Measurements from ENCODE around the gene SHOX.

The SHOX gene

GRCh38 chrX:629230-630006 is 1.2 kb upstream of the SHOX start:
- H3K4me3 ChIP-seq (ENCODE audit: control insufficient read depth, low read depth, low read length), result no peak overlapping the region
- DNase-seq (ENCODE audit: low read depth), result no peak
- no peak for TF ChIP-seq CTCF (conservative IDR thresholded peaks at IDR 0.05; ENCODE audit: control insufficient read depth, insufficient read depth, low read depth, low read length)

- no peak for DNase-seq (ENCODE audit: low read depth)
- no peak overlapping the region for H3K4me3 ChIP-seq (ENCODE audit: control insufficient read depth, low read depth, low read length)
These were observed 482 bp upstream of the SHOX start for GRCh38 chrX:630007-630611.

GRCh38 chrX:631802-632365 is 1.3 kb downstream of the SHOX start:
- no peak for DNase-seq (ENCODE audit: low read depth)
- H3K4me3 ChIP-seq (ENCODE audit: control insufficient read depth, low read depth, low read length), result no peak overlapping the region
- TF ChIP-seq CTCF (conservative IDR thresholded peaks at IDR 0.05; ENCODE audit: control insufficient read depth, insufficient read depth, low read depth, low read length), result no peak

More at GRCh38 chrX:630007-630611, 482 bp upstream of the SHOX start:
- no peak for TF ChIP-seq CTCF (conservative IDR thresholded peaks at IDR 0.05; ENCODE audit: control insufficient read depth, insufficient read depth, low read depth, low read length)

- no peak for DNase-seq (ENCODE audit: low read depth)
- no peak for TF ChIP-seq CTCF (conservative IDR thresholded peaks at IDR 0.05; ENCODE audit: control insufficient read depth, insufficient read depth, low read depth, low read length)
- no peak overlapping the region for H3K4me3 ChIP-seq (ENCODE audit: control insufficient read depth, low read depth, low read length)
These were observed 1.9 kb downstream of the SHOX start for GRCh38 chrX:632366-633042.

- TF ChIP-seq CTCF (conservative IDR thresholded peaks at IDR 0.05; ENCODE audit: control insufficient read depth, insufficient read depth, low read depth, low read length), result no peak
- no peak overlapping the region for H3K4me3 ChIP-seq (ENCODE audit: control insufficient read depth, low read depth, low read length)
- DNase-seq (ENCODE audit: low read depth), result no peak
These were observed 2.7 kb downstream of the SHOX start for GRCh38 chrX:633043-633984.
